Ascending aorta (tissue), 2 donors: Measurements from ENCODE around the gene KCNH3. TPM values are rescaled to one million over a fixed set of nuclear protein-coding genes. Genes with fewer than 3 reads are reported as not detected.

Experiments
- DNase-seq, 2 donors: peaks; one replicate each; pipeline ENCODE4 v3.0.0-alpha.2; 2019; ENCODE audit warnings: low spot score in 2 of 2
- H3K27ac ChIP-seq, 2 donors: fragments of 200-600 bp; sonication (generic); one replicate each; pipeline ENCODE4 v1.5.1; 2016 to 2017; ENCODE audit warnings: mild to moderate bottlenecking in 1 of 2
- H3K27me3 ChIP-seq: fragments of 200-600 bp; sonication (generic); one replicate; pipeline ENCODE4 v1.5.1; 2017
- H3K36me3 ChIP-seq, 2 donors: fragments of 200-600 bp; sonication (generic); one replicate each; pipeline ENCODE4 v1.5.1; 2016
- H3K4me1 ChIP-seq, 2 donors: fragments of 200-600 bp; sonication (generic); one replicate each; pipeline ENCODE4 v1.5.1; 2016 to 2017; ENCODE audit warnings: mild to moderate bottlenecking in 1 of 2
- H3K4me3 ChIP-seq, 2 donors: fragments of 200-600 bp; sonication (generic); one replicate each; pipeline ENCODE4 v1.5.1; 2016 to 2017; ENCODE audit warnings: mild to moderate bottlenecking in 1 of 2
- H3K9me3 ChIP-seq, 2 donors: fragments of 200-600 bp; sonication (generic); one replicate each; pipeline ENCODE4 v1.5.1; 2016
- CTCF ChIP-seq, 3 experiments: fragments of 200-600 bp in 2 of 3; fragments of 450-650 bp in 1 of 3; sonication (generic) in 2 of 3; IDR thresholded peaks; one replicate each; pipeline ENCODE4 v1.5.1; 2016 to 2019; ENCODE audit warnings: antibody characterized with exemption in 3 of 3, mild to moderate bottlenecking in 1 of 3, moderate library complexity in 1 of 3
- intact Hi-C: fragments of 100-400 bp; cut with DNase I; formaldehyde crosslinking; loops from one replicate; pipeline ENCODE4 v1.15.1; 2023
- total RNA-seq: library from RNA; depleted of rRNA; stranded (reverse); fragments of >200 nt; gene quantifications from one replicate; pipeline ENCODE4 v1.1.0, GENCODE V29; 2016

The KCNH3 gene
- total RNA-seq, 1 donor from 2014 or later = not detected

- Histone ChIP-seq H3K9me3 (no peaks in the 10 kb centered on the region), H3K27me3 (no peaks in the 10 kb centered on the region), H3K4me1 (peaks cover 2 to 5% of the 10 kb centered on the region in 2 donors), H3K4me3 (peak overlapping the region in 1 of 2 donors; percentile 62), H3K36me3 (no peaks in the 10 kb centered on the region), H3K27ac (no peak overlapping the region)
- intact Hi-C loops = no loop called here
- TF ChIP-seq CTCF (IDR thresholded peaks at IDR 0.05) = no peak
- no peak for DNase-seq
Measured at GRCh38 chr12:49549735-49550692, 11.2 kb downstream of the KCNH3 start.

GRCh38 chr12:49550693-49551252, 11.9 kb downstream of the KCNH3 start:
- H3K9me3 ChIP-seq = no peaks in the 10 kb centered on the region
- TF ChIP-seq CTCF (IDR thresholded peaks at IDR 0.05) = no peak
- no peak overlapping the region for H3K4me3 ChIP-seq
- no peak overlapping the region for H3K27ac ChIP-seq
- DNase-seq = no peak
- peaks cover 2 to 5% of the 10 kb centered on the region in 2 donors for H3K4me1 ChIP-seq
- no peaks in the 10 kb centered on the region for H3K36me3 ChIP-seq
- no peaks in the 10 kb centered on the region for H3K27me3 ChIP-seq
- intact Hi-C loops = no loop called here

- no peaks in the 10 kb centered on the region for H3K27me3 ChIP-seq
- no peak for TF ChIP-seq CTCF (IDR thresholded peaks at IDR 0.05)
- no peak overlapping the region for H3K27ac ChIP-seq
- H3K36me3 ChIP-seq = peaks cover 0 to 5% of the 10 kb centered on the region in 2 donors
- no peak overlapping the region for H3K4me3 ChIP-seq
- H3K4me1 ChIP-seq = peaks cover 2 to 5% of the 10 kb centered on the region in 2 donors
- no peaks in the 10 kb centered on the region for H3K9me3 ChIP-seq
- intact Hi-C loops = no loop called here
- DNase-seq = no peak
Measured at GRCh38 chr12:49552014-49552413, 13.2 kb downstream of the KCNH3 start.

GRCh38 chr12:49552425-49552824, 13.6 kb downstream of the KCNH3 start:
- Histone ChIP-seq H3K9me3 (no peaks in the 10 kb centered on the region), H3K4me1 (peaks cover 2 to 5% of the 10 kb centered on the region in 2 donors), H3K36me3 (peaks cover 0 to 10% of the 10 kb centered on the region in 2 donors), H3K27me3 (no peaks in the 10 kb centered on the region), H3K27ac (no peak overlapping the region), H3K4me3 (no peak overlapping the region)
- TF ChIP-seq CTCF (IDR thresholded peaks at IDR 0.05) = no peak
- DNase-seq = no peak
- intact Hi-C loops = no loop called here

GRCh38 chr12:49552899-49553298, 14.1 kb downstream of the KCNH3 start:
- H3K9me3 ChIP-seq = no peaks in the 10 kb centered on the region
- peaks cover 2 to 5% of the 10 kb centered on the region in 2 donors for H3K4me1 ChIP-seq
- no peak for DNase-seq
- no peak overlapping the region for H3K27ac ChIP-seq
- no peak overlapping the region for H3K4me3 ChIP-seq
- no peak for TF ChIP-seq CTCF (IDR thresholded peaks at IDR 0.05)
- H3K36me3 ChIP-seq = peaks cover 2 to 14% of the 10 kb centered on the region in 2 donors
- intact Hi-C loops = no loop called here
- no peaks in the 10 kb centered on the region for H3K27me3 ChIP-seq
